Kidney (tissue), 14 donors: ENCODE measurements around the gene COL25A1. TPM values are rescaled to one million over a fixed set of nuclear protein-coding genes. Genes with fewer than 3 reads are reported as not detected.

Source experiments
- DNase-seq, 5 donors: peaks; one replicate each; pipeline ENCODE4 v3.0.0-alpha.2; 2013 to 2020
- FAIRE-seq: peaks from 2 replicates; lab custom pipeline; 2012; peaks lifted over from hg19 to GRCh38; lab: Jason Lieb, UNC
- H3K27ac ChIP-seq, 2 donors: one replicate each; pipeline ENCODE4 v1.7.0; 2013; ENCODE audit warnings: low read depth in 2 of 2, low read length in 2 of 2, inconsistent platforms in 1 of 2
- H3K27me3 ChIP-seq: one replicate; pipeline ENCODE4 v1.7.1; 2013; ENCODE audit warnings: low read length, inconsistent platforms; ENCODE audit not compliant: control insufficient read depth, insufficient read depth
- H3K36me3 ChIP-seq, 3 donors: one replicate each; pipeline versions ENCODE4 v1.7.0 to v1.7.1; 2013; ENCODE audit warnings: low read length in 3 of 3, control low read depth in 1 of 3, inconsistent platforms in 1 of 3; ENCODE audit not compliant: insufficient read depth in 3 of 3, control insufficient read depth in 2 of 3
- H3K4me1 ChIP-seq, 3 donors: one replicate each; pipeline versions ENCODE4 v1.7.0 to v1.7.1; 2013; ENCODE audit warnings: low read length in 3 of 3, inconsistent platforms in 1 of 3, low read depth in 1 of 3; ENCODE audit not compliant: control insufficient read depth in 2 of 3, insufficient read depth in 2 of 3
- H3K4me3 ChIP-seq, 3 donors: one replicate each; pipeline versions ENCODE4 v1.7.0 to v1.8.1; 2013; ENCODE audit warnings: low read length in 3 of 3, control low read depth in 1 of 3, inconsistent platforms in 1 of 3
- H3K9ac ChIP-seq, 3 donors: one replicate each; pipeline versions ENCODE4 v1.7.0 to v1.7.1; 2013; ENCODE audit warnings: low read length in 3 of 3, control low read depth in 1 of 3, inconsistent platforms in 1 of 3
- H3K9me3 ChIP-seq, 3 donors: one replicate each; pipeline versions ENCODE4 v1.7.0 to v1.7.1; 2013; ENCODE audit warnings: low read length in 3 of 3, control low read depth in 1 of 3, inconsistent platforms in 1 of 3; ENCODE audit not compliant: control insufficient read depth in 2 of 3, insufficient read depth in 1 of 3
- intact Hi-C: fragments of 100-400 bp; cut with DNase I; formaldehyde crosslinking; loops from one replicate; pipeline ENCODE4 v1.11.1; 2022
- polyA plus RNA-seq: library from polyadenylated mRNA; stranded (reverse); fragments of 350-450 nt; fragmentation: Illumina TruSeq; extraction: RNeasy Lipid Tissue Mini Kit (QIAGEN cat#74804); gene quantifications from one replicate; pipeline ENCODE4 v1.2.3, GENCODE V29; 2014; ENCODE audit warnings: low read depth, low replicate concordance; ENCODE audit not compliant: insufficient read depth
- total RNA-seq: library from RNA; stranded (reverse); fragmentation: NEBNext Ultra II Directional; extraction: Animal tissue kit (Norgen Biotek cat#: 25700); gene quantifications from one replicate; pipeline ENCODE4 v1.2.1, GENCODE V29; 2021
- TF ChIP-seq, protein P1 (sequence below): IDR thresholded peaks from 3 replicates; pipeline ENCODE4 v1.5.1; 2012; ENCODE audit warnings: mild to moderate bottlenecking, moderate library complexity, borderline replicate concordance; ENCODE audit not compliant: insufficient read depth; ENCODE audit errors: extremely low read depth
- donor health status: control.
- donor health status: control.
- donor health status: control.
- donor health status: control.
- donor health status: control.
- donor health status: DM: yes; HTN: yes; CAD: no.
- donor health status: Normal renal cell carcinoma (clear cell type).

Gene COL25A1
- total and polyA plus RNA-seq, 2 donors from 2014 or later, result 0.52 to 2.3 TPM

- no peak overlapping the region for H3K4me3 ChIP-seq
- no peaks in the 10 kb centered on the region for H3K27me3 ChIP-seq
- peaks cover 0 to 12% (median 0%) of the 10 kb centered on the region in 3 donors for H3K9me3 ChIP-seq
- H3K9ac ChIP-seq, result no peak overlapping the region
- no peak for FAIRE-seq
- intact Hi-C loops, result no loop called here
- H3K27ac ChIP-seq, result no peak overlapping the region
- DNase-seq, result no peak
- no peaks in the 10 kb centered on the region for H3K4me1 ChIP-seq
- TF ChIP-seq, protein P1, sequence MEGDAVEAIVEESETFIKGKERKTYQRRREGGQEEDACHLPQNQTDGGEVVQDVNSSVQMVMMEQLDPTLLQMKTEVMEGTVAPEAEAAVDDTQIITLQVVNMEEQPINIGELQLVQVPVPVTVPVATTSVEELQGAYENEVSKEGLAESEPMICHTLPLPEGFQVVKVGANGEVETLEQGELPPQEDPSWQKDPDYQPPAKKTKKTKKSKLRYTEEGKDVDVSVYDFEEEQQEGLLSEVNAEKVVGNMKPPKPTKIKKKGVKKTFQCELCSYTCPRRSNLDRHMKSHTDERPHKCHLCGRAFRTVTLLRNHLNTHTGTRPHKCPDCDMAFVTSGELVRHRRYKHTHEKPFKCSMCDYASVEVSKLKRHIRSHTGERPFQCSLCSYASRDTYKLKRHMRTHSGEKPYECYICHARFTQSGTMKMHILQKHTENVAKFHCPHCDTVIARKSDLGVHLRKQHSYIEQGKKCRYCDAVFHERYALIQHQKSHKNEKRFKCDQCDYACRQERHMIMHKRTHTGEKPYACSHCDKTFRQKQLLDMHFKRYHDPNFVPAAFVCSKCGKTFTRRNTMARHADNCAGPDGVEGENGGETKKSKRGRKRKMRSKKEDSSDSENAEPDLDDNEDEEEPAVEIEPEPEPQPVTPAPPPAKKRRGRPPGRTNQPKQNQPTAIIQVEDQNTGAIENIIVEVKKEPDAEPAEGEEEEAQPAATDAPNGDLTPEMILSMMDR, result no peak
- no peaks in the 10 kb centered on the region for H3K36me3 ChIP-seq
These were observed 16.7 kb upstream of the COL25A1 start for GRCh38 chr4:109319156-109319555.

DNA sequence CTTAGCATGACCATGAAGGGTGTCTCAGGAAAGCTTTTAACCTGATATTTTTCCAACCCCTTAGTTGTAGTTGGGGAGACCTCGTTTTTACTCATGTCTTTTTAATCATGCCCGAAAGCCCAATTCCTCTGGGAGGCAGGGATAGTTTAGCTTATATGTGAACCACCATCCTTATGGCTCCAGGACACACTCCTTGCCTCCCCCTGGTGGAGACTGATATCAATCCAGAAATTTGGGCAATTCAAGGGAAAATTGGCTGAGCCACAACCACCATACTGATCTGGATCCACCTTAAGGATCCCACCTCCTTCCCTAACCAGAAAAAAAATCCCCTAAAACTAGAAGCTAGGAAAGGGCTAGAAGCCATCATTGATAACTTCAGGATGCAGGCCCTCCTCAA is 13.4 kb upstream of the COL25A1 start:
- no peak for DNase-seq
- TF ChIP-seq, protein P1, result no peak
- H3K27ac ChIP-seq, result no peak overlapping the region
- H3K4me1 ChIP-seq, result no peaks in the 10 kb centered on the region
- no peak overlapping the region for H3K4me3 ChIP-seq
- intact Hi-C loops, result no loop called here
- H3K36me3 ChIP-seq, result no peaks in the 10 kb centered on the region
- no peak overlapping the region for H3K9ac ChIP-seq
- no peaks in the 10 kb centered on the region for H3K27me3 ChIP-seq
- FAIRE-seq, result no peak
- peaks cover 0 to 5% (median 3%) of the 10 kb centered on the region in 3 donors for H3K9me3 ChIP-seq

- Histone ChIP-seq H3K4me1 (no peaks in the 10 kb centered on the region), H3K27me3 (no peaks in the 10 kb centered on the region), H3K4me3 (no peak overlapping the region), H3K9me3 (peaks cover 0 to 5% (median 3%) of the 10 kb centered on the region in 3 donors), H3K27ac (no peak overlapping the region), H3K36me3 (no peaks in the 10 kb centered on the region), H3K9ac (no peak overlapping the region)
- TF ChIP-seq, protein P1, result no peak
- FAIRE-seq (no peak), DNase-seq (no peak)
- intact Hi-C loops, result no loop called here
These were observed 12.9 kb upstream of the COL25A1 start for GRCh38 chr4:109315341-109315740.
